OCI-M2 (cell line): ENCODE measurements around the gene SSR3.
"Not testable (repeated sequence)": the region's sequence is repeated elsewhere in the genome, so short reads cannot be mapped to it uniquely, and the experiment has no call there.

Source experiments
- DNase-seq: peaks from one replicate; lab custom pipeline; 2025; ENCODE audit not compliant: unreplicated experiment; lab: John Stamatoyannopoulos, UW

SSR3 gene

GRCh38 chr3:156576051-156576450 lies 21.1 kb upstream of the SSR3 start:
- DNase-seq, result no peak

- DNase-seq, result no peak
Observed at GRCh38 chr3:156575641-156576040, 20.7 kb upstream of the SSR3 start.

GRCh38 chr3:156569881-156570280 lies 15.0 kb upstream of the SSR3 start:
- DNase-seq, result not testable (repeated sequence)

GRCh38 chr3:156569016-156569415 lies 14.1 kb upstream of the SSR3 start:
- not testable (repeated sequence) for DNase-seq

GRCh38 chr3:156563900-156564682 lies 9.2 kb upstream of the SSR3 start:
- no peak for DNase-seq

GRCh38 chr3:156562486-156562885 lies 7.6 kb upstream of the SSR3 start:
- not testable (repeated sequence) for DNase-seq

- DNase-seq, result no peak
Observed at GRCh38 chr3:156561533-156561932, 6.6 kb upstream of the SSR3 start.

GRCh38 chr3:156559321-156559720 lies 4.4 kb upstream of the SSR3 start:
- DNase-seq, result no peak

- DNase-seq, result no peak
Observed at GRCh38 chr3:156558389-156558788, 3.5 kb upstream of the SSR3 start.

- DNase-seq, result no peak
Observed at GRCh38 chr3:156554515-156554841, 439 bp downstream of the SSR3 start.

GRCh38 chr3:156553705-156554356 lies 1.1 kb downstream of the SSR3 start:
- DNase-seq, result no peak

GRCh38 chr3:156552973-156553372 lies 1.9 kb downstream of the SSR3 start:
- DNase-seq, result no peak

- no peak for DNase-seq
Observed at GRCh38 chr3:156551746-156552145, 3.2 kb downstream of the SSR3 start.

- DNase-seq, result no peak
Observed at GRCh38 chr3:156551261-156551660, 3.7 kb downstream of the SSR3 start.

GRCh38 chr3:156548902-156549301 lies 6.0 kb downstream of the SSR3 start:
- no peak for DNase-seq

- no peak for DNase-seq
Observed at GRCh38 chr3:156548041-156548687, 6.8 kb downstream of the SSR3 start.

- no peak for DNase-seq
Observed at GRCh38 chr3:156547637-156548036, 7.3 kb downstream of the SSR3 start.

GRCh38 chr3:156543043-156543555 lies 11.8 kb downstream of the SSR3 start:
- DNase-seq, result no peak

- no peak for DNase-seq
Observed at GRCh38 chr3:156542101-156543042, 12.5 kb downstream of the SSR3 start.

GRCh38 chr3:156539802-156540201 lies 15.1 kb downstream of the SSR3 start:
- no peak for DNase-seq

GRCh38 chr3:156539051-156539450 lies 15.9 kb downstream of the SSR3 start:
- no peak for DNase-seq
